ENCODE results near the gene LRRC1.
"Not testable (repeated sequence)": the region's sequence is repeated elsewhere in the genome, so short reads cannot be mapped to it uniquely, and the experiment has no call there.

Gene LRRC1

GRCh38 chr6:53792973-53793317 lies 1.9 kb upstream of the LRRC1 start:
- DNase-seq (ENCODE audit: low read depth in 2 of 2), result no peak

GRCh38 chr6:53793318-53794136 lies 1.3 kb upstream of the LRRC1 start:
- no peak for DNase-seq (ENCODE audit: low read depth in 2 of 2)

DNA sequence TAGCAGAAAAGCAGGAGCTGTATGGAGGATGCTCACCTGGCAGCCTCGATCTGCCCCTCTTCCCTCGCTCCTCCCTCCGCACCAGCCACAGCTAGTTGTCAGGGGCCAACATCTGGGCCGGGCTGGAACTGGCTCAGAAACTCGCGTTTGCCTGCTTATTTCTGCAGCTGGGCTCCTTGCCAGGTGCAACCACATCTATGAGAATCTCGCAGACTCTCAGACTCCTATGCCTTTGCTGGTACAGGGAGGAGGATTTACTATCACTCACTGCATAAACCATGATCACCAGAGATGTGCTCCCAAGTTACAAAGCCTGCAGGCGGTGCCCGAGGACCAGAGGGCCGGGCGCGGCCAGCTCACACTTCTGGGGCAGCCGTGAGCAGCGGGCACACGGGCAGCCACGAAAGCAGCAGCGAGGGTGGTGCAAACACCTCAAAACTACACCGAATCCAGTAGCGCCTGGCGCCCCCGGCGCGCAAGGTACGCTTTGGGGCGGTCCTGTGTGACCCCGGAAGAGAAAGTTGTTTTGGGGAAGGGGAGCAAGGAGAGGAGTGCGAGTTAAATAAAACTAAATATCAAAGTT lies 577 bp upstream of the LRRC1 start:
- DNase-seq (ENCODE audit: low read depth in 2 of 2), result peak in 1 of 2 donors; percentile 14

GRCh38 chr6:53795340-53795701 lies 516 bp downstream of the LRRC1 start:
- no peak for DNase-seq (ENCODE audit: low read depth in 2 of 2)

GRCh38 chr6:53795702-53796450 lies 1.1 kb downstream of the LRRC1 start:
- no peak for DNase-seq (ENCODE audit: low read depth in 2 of 2)

GRCh38 chr6:53796451-53796780 lies 1.6 kb downstream of the LRRC1 start:
- DNase-seq (ENCODE audit: low read depth in 2 of 2), result no peak

GRCh38 chr6:53796791-53797190 lies 2.0 kb downstream of the LRRC1 start:
- no peak for DNase-seq (ENCODE audit: low read depth in 2 of 2)

DNA sequence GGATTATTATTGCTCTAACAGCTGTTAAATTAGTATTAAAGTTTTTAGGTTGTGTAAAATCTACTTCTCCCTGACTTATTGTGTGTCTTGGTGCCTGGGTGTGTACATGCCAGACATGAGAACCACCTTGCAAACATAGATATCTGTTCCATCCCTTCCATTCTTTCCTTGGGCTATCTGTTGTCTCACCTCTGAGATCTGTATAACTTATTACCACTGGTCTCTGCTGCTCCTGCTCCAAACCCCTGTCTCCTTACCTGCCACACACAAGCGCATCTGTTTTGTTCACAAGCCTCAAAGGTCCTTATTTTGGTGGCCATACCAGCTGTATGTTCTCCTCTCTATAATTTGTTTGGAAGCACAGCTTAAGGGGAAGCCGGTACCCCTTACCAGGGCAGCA lies 2.5 kb downstream of the LRRC1 start:
- DNase-seq (ENCODE audit: low read depth in 2 of 2), result no peak

- DNase-seq (ENCODE audit: low read depth in 2 of 2), result no peak
Measured at GRCh38 chr6:53799340-53799739, 4.5 kb downstream of the LRRC1 start.

- no peak for DNase-seq (ENCODE audit: low read depth in 2 of 2)
Measured at GRCh38 chr6:53801022-53801421, 6.2 kb downstream of the LRRC1 start.

- DNase-seq (ENCODE audit: low read depth in 2 of 2), result no peak
Measured at GRCh38 chr6:53802582-53802981, 7.8 kb downstream of the LRRC1 start.

- no peak for DNase-seq (ENCODE audit: low read depth in 2 of 2)
Measured at GRCh38 chr6:53803081-53803860, 8.5 kb downstream of the LRRC1 start.

DNA sequence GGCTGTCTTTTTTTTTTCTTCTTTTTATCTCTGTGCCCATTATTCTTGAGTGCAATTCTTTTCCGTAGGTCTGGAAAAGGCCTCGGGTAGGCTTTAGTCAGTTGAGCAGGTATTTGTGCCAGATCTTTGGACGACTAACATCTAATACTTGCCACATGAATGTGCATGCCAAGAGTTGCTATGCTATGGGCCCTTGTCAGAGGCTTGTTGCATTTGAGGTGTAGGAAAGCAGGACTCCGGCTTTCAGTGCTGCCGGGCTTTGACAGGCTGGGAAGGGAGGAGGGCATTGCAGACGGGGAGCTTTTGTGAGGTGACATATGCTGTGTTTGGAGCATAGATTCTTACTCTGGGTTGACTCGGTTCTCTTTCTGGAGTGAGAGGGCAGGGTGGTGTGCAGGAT lies 10.2 kb downstream of the LRRC1 start:
- DNase-seq (ENCODE audit: low read depth in 2 of 2), result no peak

- DNase-seq (ENCODE audit: low read depth in 2 of 2), result no peak
Measured at GRCh38 chr6:53805725-53806124, 10.9 kb downstream of the LRRC1 start.

- not testable (repeated sequence) for DNase-seq (ENCODE audit: low read depth in 2 of 2)
Measured at GRCh38 chr6:53807606-53808005, 12.8 kb downstream of the LRRC1 start.

GRCh38 chr6:53808302-53808881 lies 13.6 kb downstream of the LRRC1 start:
- no peak for DNase-seq (ENCODE audit: low read depth in 2 of 2)

DNA sequence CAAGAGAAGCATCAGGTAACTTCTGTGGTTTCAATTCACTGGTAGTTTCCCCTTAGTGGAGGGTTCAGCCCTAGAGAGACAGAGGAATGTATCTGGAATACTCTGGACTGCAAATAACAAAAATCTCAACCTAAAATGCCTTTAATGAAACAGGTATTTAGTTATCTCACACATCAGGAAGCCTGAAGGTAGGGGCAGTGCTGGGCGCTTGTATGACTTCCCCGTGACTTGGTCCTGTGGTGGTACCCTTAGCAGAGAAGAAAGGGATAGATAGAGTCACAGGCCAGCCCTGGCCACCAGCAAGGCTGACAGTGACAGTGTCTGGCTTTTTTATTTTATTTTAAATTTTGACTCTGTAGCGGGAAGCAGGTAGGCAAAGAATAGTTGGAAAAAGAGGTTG lies 14.9 kb downstream of the LRRC1 start:
- DNase-seq (ENCODE audit: low read depth in 2 of 2), result no peak

DNA sequence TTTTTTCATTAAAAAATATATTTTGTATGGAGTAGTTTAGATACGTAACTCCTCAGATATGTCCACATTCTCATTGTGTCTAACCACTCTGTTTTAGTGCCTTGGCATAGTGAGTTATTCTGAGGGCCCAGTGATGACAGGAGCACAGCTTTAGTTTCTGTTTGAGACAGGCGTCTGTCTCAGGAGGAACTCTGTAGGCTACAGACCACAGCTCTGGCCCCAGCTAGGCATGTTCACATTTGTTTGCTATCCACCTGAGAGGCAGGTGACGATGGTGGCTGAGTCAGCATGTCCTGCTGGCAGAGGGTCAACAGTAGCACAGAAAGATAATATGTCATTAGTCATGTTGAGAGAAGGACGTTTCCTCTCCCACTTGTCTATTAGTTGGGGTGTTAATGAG lies 16.3 kb downstream of the LRRC1 start:
- DNase-seq (ENCODE audit: low read depth in 2 of 2), result no peak

GRCh38 chr6:53811746-53812145 lies 16.9 kb downstream of the LRRC1 start:
- no peak for DNase-seq (ENCODE audit: low read depth in 2 of 2)

DNA sequence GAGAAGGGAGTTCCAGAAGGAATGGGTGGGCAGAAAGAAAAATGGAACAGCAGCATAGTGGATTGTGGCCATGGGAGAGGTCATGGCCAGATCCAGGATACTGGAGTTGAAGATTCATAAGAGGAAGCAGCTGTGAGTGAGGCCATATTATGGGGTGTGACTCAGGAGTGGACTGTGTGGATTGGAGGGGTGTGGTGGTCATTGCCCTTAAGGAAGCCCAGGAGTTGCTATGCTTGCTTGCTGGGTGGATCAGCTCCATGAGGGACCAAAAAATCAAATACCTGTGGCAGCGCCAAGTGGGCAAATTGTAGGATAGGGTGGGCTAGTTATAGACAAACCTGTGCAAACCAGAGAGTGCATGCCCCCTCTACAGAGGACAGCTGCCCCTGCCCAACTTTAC lies 18.3 kb downstream of the LRRC1 start:
- no peak for DNase-seq (ENCODE audit: low read depth in 2 of 2)

DNA sequence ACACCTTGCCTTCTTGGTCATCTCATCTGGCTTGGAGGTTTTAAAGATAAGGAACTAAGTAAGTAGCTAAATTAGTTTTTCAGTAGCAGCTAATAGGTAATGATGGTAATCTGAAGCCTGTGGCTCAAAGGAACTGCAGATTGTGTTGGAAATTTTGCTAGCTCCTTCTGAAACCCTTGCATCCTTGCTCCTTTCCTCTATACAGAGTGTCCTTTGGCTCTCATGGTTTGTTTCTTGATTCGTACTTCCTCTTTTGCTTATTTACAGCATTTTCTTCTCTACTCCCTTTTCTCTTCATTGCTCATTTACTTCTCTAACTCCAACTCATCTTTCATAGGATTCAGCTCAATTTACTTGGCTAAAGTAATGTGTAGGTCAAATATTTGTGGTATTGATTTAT lies 19.0 kb downstream of the LRRC1 start:
- no peak for DNase-seq (ENCODE audit: low read depth in 2 of 2)

- DNase-seq (ENCODE audit: low read depth in 2 of 2), result no peak
Measured at GRCh38 chr6:53814353-53814752, 19.5 kb downstream of the LRRC1 start.
